ENCODE measurements around the gene RPS6KB1. TPM values are rescaled to one million over a fixed set of nuclear protein-coding genes. Genes with fewer than 3 reads are reported as not detected.

The RPS6KB1 gene
- total and polyA plus RNA-seq, 10 donors: 8.2 to 51.5 (median 45.8) TPM

DNA sequence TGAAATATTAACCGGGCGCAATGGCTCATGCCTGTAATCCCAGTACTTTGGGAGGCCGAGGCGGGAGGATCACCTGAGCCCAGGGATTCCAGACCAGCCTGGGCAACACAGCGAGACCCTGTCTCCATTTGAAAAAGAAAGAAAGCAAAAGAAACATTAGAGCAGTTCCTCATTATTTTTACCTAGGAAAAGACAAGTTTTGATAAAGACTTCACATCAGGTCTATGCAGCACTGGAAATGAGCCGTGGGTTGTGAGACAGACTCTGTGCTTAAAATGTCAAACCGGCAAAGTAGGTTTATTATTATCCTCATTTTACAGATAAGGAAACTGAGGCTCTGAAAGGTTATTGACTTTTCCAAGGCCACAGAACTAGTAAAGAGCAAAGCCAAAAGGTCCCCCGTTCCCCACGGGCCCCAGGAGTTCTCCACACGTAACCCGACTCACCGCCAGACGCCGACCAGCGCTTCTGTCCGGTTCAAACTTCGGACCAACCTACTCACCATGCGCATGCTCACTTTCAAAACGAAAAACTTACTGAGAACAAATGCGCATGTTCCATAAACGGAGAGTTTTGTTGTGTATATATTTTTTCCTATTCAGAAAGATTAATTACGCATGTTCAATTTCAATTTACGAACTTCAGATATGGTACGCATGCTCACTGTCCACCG, 534 bp upstream of the RPS6KB1 start:
- peak overlapping the region; percentile 88 to 98 (median 94) for H3K27ac ChIP-seq
- H3K4me3 ChIP-seq: peak overlapping the region; percentile 67 to 95 (median 81)
- WGBS, 5 donors: 7 to 11% (median 7%) methylated on average over 25 of the region's 25 CpGs
- TF ChIP-seq POLR2AphosphoS5 (IDR thresholded peaks at IDR 0.05) (no peak), POLR2A (IDR thresholded peaks at IDR 0.05) (no peak)
- TF ChIP-seq, protein P1, sequence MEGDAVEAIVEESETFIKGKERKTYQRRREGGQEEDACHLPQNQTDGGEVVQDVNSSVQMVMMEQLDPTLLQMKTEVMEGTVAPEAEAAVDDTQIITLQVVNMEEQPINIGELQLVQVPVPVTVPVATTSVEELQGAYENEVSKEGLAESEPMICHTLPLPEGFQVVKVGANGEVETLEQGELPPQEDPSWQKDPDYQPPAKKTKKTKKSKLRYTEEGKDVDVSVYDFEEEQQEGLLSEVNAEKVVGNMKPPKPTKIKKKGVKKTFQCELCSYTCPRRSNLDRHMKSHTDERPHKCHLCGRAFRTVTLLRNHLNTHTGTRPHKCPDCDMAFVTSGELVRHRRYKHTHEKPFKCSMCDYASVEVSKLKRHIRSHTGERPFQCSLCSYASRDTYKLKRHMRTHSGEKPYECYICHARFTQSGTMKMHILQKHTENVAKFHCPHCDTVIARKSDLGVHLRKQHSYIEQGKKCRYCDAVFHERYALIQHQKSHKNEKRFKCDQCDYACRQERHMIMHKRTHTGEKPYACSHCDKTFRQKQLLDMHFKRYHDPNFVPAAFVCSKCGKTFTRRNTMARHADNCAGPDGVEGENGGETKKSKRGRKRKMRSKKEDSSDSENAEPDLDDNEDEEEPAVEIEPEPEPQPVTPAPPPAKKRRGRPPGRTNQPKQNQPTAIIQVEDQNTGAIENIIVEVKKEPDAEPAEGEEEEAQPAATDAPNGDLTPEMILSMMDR (IDR thresholded peaks at IDR 0.05 in 8 of 11, conservative IDR thresholded peaks at IDR 0.05 in 3 of 11): peak in 1 of 11 experiments; percentile 14
- H3K9me3 ChIP-seq: no peaks in the 10 kb centered on the region
- H3K27me3 ChIP-seq (replicated peaks in 1 of 7): no peaks in the 10 kb centered on the region
- intact Hi-C loops (cut with DNase I; ENCODE audit: low total_unique reads): no loop called here
- peaks cover 0 to 50% (median 7%) of the 10 kb centered on the region in 6 donors for H3K36me3 ChIP-seq
- H3K4me1 ChIP-seq: peaks cover 24 to 68% (median 54%) of the 10 kb centered on the region in 6 donors
- peak; percentile 88 for DNase-seq

DNA sequence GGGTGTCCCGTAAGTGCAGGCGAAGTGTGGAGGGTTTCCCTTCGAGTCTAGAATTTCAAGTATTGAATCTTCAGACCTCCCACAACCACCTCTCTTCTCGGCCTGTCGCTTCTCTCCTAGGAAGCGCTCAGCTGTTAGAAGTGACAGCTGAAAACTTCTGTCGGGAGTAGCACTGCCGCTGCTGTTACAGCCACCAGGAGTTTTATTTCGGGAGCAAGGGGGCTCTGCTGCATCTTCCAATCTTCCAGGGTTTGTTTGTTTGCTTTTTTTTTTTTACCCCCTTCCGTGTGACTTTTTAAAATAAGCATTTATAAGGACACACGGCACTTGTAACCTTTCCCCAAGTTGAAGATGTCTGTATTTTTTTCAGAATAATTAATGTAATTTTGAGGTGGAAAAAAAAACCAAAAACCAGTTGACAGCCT, 767 bp downstream of the RPS6KB1 start:
- H3K9me3 ChIP-seq: no peaks in the 10 kb centered on the region
- H3K27ac ChIP-seq: peak overlapping the region; percentile 88 to 98 (median 94)
- peaks cover 0 to 37% (median 3%) of the 10 kb centered on the region in 6 donors for H3K36me3 ChIP-seq
- TF ChIP-seq POLR2AphosphoS5 (IDR thresholded peaks at IDR 0.05) (no peak), POLR2A (IDR thresholded peaks at IDR 0.05) (no peak)
- TF ChIP-seq, protein P1 (IDR thresholded peaks at IDR 0.05 in 8 of 11, conservative IDR thresholded peaks at IDR 0.05 in 3 of 11): peak in 1 of 11 experiments; percentile 20
- intact Hi-C loops (cut with DNase I; ENCODE audit: low total_unique reads): no loop called here
- peak overlapping the region; percentile 67 to 95 (median 81) for H3K4me3 ChIP-seq
- H3K4me1 ChIP-seq: peaks cover 24 to 81% (median 60%) of the 10 kb centered on the region in 6 donors
- no peaks in the 10 kb centered on the region for H3K27me3 ChIP-seq (replicated peaks in 1 of 7)
- 0 to 1% (median 1%) methylated on average over 11 of the region's 11 CpGs for WGBS, 5 donors
- no peak for DNase-seq

DNA sequence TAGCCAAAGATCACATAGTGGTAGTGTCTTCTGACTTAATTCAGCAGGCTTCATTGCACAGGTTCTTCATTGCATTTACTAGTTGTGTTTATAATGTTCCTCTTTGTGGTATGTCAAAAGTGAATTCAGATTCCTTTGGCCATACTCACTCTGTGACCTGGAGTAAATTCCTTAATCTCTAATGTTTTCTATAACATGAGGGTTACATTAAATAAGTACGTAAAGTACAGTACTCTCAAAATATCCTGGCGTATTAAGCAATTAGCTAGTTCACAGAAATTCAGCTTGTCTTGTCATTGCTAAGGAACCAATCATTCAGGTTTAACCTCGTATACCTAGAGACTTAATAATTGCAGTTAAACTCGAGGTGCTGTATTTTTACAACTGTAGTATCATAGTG, 4.2 kb downstream of the RPS6KB1 start:
- Histone ChIP-seq H3K27me3 (replicated peaks in 1 of 7) (no peaks in the 10 kb centered on the region), H3K27ac (no peak overlapping the region), H3K4me3 (no peak overlapping the region), H3K36me3 (peaks cover 0 to 25% (median 3%) of the 10 kb centered on the region in 6 donors), H3K9me3 (no peaks in the 10 kb centered on the region), H3K4me1 (peaks cover 20 to 69% (median 49%) of the 10 kb centered on the region in 6 donors)
- TF ChIP-seq, protein P1 (IDR thresholded peaks at IDR 0.05 in 8 of 11, conservative IDR thresholded peaks at IDR 0.05 in 3 of 11): no peak
- TF ChIP-seq POLR2A (IDR thresholded peaks at IDR 0.05) (no peak), POLR2AphosphoS5 (IDR thresholded peaks at IDR 0.05) (no peak)
- WGBS, 5 donors: 83 to 91% (median 84%) methylated on average over 4 of the region's 4 CpGs
- DNase-seq: no peak
- intact Hi-C loops (cut with DNase I; ENCODE audit: low total_unique reads): no loop called here

DNA sequence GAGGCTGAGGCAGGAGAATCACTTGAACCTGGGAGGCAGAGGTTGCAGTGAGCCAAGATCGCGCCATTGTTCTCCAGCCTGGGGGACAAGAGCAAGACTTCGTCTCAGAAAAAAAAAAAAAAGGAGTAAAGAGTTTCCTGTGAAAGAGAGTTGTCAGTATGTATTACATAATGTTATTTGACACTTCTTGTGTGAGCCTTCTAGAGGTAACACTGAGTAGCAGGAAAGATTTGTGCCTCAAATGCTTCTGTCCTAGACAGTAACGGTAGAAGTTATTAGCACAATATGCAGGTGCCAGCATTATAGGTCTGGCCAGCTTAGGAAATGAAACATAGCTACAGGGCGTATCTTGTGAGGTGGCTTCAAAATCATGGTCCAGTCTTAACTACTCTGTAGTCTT, 6.2 kb downstream of the RPS6KB1 start:
- WGBS, 5 donors: 32 to 85% (median 78%) methylated on average over 5 of the region's 5 CpGs
- H3K27ac ChIP-seq: peak overlapping the region in 2 of 8 donors; percentile 8 to 22
- no peak for DNase-seq

More for the DNA sequence above, 6.2 kb downstream of the RPS6KB1 start:
- intact Hi-C loops (cut with DNase I; ENCODE audit: low total_unique reads): no loop called here
- peaks cover 15 to 73% (median 43%) of the 10 kb centered on the region in 6 donors for H3K4me1 ChIP-seq
- no peak overlapping the region for H3K4me3 ChIP-seq
- H3K36me3 ChIP-seq: peaks cover 0 to 39% (median 3%) of the 10 kb centered on the region in 6 donors
- H3K9me3 ChIP-seq: no peaks in the 10 kb centered on the region
- no peaks in the 10 kb centered on the region for H3K27me3 ChIP-seq (replicated peaks in 1 of 7)
- TF ChIP-seq, protein P1 (IDR thresholded peaks at IDR 0.05 in 8 of 11, conservative IDR thresholded peaks at IDR 0.05 in 3 of 11): peak in 2 of 11 experiments; percentile 39 to 47
- TF ChIP-seq POLR2AphosphoS5 (IDR thresholded peaks at IDR 0.05): no peak
